Stimulated activated CD8-positive, alpha-beta memory T cell treated with anti-CD3 and anti-CD28 coated beads, Interleukin-15, amount 100 ng/mL, for 4 hours (primary cell): ENCODE data around the gene WDR7.

Experiments
- DNase-seq, 2 donors: peaks; one replicate each; pipeline ENCODE4 v3.0.0-alpha.2; 2020; ENCODE audit warnings: low read depth in 2 of 2

Gene WDR7

DNA sequence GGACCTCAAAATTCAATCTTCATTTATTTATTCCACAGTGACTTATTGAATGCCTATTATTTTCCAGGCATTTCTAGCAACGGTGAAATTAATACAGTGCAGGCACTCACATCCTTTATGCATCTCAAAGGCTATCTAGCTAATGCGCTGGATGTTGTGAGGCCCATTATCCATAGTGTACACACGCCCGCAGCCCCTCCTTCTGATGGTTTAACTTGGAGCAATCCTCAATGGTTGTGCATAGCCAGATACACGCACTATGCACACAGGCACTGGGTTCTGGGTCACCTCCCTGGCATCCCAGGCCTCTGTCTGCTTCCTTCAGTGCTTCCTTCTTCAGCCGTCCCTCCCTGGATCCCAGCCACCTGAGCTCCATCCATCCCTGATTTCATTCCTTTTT lies 387.2 kb downstream of the WDR7 start:
- no peak for DNase-seq

DNA sequence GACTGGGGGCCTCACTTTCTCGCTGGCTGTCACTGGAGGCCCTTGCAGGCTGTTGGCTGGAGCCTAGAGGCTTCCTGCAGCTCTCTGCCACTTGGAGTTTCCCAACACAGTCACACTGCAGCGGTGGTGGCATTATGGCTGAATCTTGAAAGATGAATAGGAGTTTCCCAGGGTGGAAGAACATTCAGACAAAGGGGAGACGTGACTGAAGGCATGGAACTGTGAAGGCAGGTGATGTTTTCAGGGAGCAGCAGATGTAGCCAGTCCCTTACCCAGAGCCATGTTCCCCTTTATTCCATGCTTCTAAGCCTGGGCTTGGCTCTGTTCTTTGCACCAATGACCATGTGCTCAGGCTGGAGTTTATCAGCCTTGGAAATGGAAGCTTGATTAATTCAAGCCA lies 389.0 kb downstream of the WDR7 start:
- no peak for DNase-seq

DNA sequence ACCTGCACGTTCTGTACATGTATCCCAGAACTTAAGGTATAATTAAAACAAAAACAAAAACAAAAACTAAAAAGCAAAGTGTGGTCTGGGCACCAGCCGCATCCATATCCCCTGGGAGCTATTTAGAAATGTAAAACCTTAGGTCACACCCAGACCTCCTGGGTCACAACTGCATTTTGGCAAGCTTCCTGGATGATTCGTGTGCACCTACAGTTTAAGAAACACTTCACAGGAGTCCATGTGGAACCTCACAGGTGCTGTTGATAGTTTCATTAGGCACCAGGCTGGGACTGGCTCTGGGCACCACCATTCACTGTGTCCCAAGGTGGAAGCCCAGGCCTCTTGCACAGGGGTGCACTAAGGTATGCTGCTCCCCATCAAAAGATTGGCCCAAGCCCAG lies 392.1 kb downstream of the WDR7 start:
- DNase-seq = no peak

DNA sequence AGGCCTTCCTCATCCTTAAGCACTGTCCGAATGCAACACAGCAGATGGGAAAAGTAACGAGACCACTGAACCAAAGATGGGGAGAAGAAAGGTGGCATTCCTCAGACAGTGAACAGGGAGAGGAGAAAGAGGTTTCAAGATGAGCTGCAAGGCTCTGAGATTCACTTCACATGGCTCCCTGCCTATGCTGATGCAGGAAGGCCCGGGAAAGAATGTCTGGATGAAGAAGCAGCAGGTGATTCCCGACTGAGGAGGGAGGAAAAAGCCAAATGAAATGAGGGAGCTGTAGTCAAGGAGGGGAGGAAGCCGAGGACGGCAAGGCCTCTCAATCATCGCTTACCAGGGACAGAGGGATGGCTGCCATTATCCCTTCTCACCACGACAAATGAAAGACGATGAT lies 397.2 kb downstream of the WDR7 start:
- no peak for DNase-seq

DNA sequence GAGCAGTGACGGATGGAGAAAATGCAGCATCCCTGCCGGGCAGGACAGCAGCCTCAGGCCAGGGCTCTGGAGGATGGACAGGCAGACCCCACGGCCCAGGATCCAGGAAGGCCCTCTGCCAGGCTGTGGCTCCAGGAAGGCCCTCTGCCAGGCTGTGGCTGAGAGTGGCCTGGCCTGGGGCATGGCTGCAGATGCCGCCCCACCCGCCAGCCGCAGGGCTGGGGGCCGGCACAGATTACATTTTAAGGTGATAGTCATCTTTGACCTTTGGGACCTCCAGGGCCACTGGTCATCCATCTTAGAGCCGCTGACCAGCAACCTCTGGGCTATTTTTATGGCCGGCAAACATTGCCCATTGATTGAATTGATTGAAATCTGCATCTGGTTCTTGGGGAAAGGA lies 397.7 kb downstream of the WDR7 start:
- DNase-seq = no peak

DNA sequence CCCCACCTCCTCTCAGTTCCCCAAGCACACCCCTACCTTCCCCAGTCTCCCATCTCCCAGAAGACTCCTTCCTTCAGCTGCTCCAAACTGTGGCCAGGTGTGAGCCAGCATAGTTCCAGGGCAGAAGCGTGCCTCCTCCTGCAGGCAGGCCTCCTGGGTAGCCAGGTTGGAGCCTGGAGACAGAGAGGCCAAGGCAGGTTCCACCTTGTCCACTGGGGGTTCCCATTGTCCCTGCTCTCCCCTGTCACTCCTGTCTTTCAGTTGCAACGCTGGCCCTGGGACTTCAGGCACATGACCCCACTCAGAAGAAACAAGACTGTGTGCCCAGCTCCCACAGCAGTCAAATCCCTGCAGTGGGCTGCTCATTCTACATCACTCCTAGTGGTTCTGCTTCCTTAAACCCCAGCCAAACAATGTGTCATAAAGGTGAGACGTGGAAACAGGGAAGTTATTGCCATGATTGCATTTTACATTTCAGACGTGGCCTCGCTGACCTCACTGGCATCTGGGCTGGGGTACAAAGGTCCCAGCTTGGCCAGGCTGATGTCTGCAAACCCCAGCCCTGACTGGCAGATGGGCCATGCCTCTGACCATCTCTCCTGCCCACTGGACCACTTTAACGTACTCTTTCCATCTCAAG lies 399.3 kb downstream of the WDR7 start:
- DNase-seq = no peak

DNA sequence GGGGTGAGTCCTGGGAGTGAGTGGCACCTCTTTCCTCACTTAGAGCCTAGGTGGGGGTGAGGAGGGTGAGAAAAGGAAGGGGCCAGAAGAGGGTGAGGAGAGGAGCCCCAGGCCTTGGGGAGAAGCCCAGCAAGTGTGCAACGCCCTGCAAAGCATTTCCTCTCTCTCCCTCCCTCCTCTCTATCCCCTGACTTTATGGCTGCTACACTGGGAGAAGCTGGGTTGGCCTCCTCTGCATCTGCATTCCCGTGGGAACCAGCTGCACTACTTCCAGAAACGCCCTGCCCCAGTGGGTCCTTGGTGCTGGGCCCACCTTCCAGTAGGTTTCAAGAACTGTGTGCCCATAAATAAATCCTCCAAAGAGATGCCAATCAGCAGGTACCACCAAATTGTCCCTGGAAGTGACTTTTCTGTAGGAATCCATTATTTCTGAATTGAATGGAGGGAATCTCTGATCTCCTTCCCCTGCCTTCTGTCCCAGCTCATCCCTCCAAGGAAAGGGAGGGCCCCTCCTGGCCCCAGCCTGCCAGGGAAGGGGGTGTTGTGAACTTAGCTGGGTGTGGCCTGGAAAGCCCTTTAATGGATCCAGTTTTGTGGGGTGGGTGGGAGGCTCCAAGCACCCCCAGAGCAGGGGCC lies 400.0 kb downstream of the WDR7 start:
- no peak for DNase-seq

DNA sequence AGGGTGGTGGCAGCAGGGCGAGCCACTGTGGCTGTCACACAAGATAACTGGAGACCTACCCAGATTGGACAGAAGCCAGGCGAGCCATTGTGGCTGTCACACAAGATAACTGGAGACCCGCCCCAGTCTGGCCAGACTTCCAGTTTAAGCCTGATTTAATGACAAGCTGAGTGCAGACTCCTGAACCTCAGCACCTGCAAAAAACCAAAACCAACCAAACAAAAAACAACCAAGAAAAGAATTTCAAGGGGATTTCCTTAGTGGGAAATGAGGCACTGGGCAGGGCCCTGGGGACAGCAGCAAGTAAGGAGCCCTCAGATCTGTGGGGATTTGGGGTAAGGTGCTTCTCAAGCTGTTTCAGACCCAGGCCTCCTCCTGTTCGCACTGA lies 400.5 kb downstream of the WDR7 start:
- no peak for DNase-seq

DNA sequence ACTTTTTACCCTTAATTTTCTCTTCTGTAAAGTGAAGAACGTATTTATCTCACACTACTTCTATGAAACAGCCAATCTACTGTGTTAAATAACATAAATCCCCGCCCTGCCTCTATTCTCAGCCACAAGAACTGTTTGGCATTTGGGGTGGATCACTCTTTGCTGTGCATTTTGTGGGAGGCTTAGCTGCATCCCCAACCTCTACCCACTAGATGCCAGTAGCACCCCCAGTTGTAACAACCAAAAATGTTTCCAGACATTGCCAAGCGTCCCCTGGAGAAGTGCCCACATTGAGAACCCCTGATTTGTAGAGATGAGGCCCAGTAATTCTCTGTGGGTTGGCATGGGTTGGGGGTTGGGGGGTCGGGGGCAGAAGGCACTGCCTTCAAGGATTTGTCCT lies 401.0 kb downstream of the WDR7 start:
- DNase-seq = no peak

DNA sequence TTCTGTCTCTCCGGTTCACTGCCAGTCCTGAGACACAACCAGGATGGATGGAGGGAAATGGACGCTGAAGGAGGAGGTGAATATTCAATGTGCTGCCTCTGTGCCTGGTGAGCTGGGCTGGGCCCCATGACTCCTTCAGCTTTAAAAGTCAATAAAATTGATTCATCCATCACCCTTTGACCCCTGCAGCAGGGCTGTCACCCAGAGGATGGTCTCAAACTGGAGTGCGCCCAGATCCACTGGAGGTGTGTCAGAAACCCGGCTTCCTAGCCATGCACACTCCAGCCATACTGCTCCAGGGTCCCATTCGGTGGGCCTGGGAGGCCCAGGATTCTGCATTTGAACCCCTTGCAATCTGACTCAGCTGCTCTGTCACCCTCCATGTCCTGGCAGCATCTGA lies 401.6 kb downstream of the WDR7 start:
- DNase-seq = no peak

DNA sequence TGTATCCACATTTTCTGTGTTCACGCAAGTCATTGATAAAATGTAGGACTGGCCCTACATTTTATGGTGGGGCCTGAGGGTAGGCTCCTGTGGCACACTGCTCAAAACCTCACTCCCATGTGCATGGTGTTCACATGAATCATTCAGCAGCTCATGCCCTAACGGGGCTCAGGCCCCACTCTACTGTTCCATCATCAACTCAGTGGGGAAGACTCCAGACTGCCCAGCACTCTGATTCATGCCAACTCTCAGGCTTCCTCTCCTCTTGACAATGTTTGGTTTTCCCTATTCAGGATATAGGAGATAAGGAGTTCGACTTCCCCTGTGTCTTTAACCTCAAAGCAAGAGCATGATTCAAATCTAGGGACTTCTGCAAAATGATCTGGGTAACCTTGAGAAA lies 403.7 kb downstream of the WDR7 start:
- no peak for DNase-seq

DNA sequence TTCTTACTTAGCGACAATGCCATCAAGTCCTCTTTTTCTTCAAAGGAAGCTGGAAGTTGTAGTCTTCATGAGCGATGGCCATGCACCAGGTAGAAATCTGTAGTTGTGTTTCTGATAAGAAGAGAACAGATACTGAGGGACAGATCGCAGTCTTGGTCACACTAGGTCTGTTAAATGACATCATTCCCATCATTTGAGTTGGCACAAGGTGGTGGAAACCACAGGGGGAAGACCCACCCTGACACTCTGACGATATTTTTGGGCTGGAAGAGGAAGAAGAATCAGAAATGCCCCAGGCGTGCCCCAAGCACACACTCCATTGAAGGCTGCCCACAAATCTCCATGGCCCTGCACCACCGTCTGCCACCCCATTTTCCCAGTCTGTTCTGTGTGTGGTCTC lies 406.7 kb downstream of the WDR7 start:
- no peak for DNase-seq

DNA sequence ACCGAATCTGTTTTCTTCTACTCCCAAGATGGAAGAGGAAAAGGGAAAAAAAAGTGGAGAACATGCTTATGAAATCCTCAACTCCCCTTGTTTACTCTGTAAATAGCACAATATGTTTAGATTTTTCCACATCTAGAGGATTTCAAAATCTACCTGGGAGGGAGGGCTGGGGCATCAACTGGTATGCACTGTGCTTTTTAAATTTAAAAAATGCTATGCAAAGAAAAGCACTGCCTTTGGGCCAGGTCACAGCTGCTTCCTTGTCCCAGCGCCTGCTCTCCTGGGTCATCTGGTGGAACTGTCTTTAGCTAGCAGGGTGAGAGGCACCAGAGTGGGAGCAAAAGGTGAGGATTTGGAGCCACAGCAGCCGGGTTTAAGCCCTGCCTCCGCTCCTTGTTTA lies 407.6 kb downstream of the WDR7 start:
- no peak for DNase-seq

DNA sequence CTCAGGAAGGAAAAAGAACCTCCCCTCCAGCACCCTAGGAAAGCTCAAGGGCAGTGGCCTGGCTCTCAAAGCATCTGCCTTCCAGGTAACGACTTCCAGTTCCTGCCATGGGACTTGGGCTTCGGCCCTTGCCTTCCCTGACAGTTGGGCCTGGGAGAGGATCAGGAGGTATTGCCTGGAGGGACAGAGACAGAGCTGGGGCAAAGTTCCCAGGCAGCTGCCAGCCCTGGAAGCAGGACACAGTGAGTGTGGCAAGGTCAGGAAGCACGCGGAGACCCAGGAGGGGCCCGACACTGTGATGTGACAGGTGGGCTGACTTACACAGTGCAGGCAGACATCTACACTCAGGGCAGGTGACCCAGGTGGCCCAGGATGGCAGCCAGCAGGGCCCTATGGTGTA lies 408.2 kb downstream of the WDR7 start:
- no peak for DNase-seq

DNA sequence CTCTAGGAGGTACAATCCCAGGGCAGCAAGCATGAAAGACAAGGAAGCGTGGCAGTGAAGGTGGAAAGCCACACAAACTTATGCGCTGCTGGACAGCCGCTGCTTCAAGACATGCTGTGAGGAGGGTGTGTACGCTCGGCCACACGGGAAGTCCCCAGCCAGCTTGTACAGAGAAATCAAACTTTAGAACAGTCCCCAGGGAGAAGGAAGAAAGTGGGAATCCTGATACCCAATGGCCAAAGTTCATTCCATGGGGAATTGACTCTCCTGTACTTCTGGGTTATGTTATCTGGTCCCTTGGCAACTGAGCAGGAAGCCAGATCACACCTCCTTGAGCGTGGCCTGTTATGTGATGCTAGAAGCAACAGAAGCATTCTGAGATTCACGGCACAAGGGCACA lies 409.7 kb downstream of the WDR7 start:
- no peak for DNase-seq

DNA sequence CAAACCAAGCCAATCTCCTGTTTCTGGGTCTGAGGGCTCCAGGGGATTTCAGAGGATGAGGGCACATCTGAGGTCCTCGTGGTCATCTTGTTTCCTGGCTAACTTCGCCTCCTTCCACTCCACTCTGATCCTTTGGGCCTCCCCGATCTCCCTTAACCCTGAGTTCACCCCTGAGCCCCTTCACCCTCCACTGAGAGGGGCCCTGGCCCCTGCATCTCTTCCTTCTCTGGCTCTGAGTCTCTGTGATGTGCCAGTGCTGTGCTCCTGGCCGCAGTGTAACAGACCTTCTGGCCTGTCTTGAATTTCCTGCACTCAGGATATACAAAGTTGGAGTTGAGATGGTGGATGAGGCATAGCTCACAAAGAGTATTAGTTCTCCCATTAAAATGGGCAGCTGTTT lies 411.0 kb downstream of the WDR7 start:
- no peak for DNase-seq

DNA sequence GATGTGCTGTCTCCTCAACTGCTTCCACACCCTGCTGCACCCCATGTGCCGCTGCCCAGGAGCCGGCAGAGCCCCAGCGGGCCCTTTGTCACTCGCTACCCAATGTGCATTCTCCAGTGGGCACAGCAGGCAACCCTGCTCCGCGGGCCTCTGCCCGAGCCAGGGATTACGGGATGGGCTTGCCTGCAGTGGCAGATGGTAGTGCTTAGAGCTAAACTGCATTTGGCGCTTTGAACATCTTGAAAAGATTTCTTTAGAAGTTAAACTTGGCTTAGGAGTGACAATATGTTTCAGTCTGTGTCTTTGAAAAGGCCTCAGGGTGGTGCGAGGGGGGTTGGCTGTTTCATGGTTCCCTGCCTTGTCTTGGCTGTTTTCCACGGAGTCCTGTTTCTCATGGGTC lies 411.7 kb downstream of the WDR7 start:
- DNase-seq = no peak

DNA sequence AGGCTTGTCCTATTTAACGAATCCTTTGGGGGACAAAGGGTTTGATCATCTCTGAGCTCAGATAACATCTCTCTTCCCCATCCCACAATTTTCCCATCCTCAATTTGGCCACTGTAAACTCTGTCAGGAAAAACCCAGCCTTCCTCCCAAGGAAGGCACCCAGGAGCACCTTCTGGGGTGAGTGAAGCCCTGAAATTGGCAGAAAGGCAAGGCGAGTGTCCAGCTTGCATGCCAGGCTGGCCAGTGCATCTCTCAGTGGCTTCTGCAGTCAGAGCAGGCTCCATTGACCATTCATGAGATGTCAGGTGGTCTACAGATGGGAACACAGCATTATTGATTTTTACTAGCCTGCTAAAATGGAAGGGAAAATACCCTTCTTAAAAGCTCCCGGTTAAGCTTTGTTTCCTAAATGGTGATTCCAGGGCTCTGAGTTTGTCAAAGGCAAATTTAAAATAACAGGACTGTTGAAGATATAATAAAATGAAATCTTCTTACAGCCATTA lies 412.5 kb downstream of the WDR7 start:
- no peak for DNase-seq

DNA sequence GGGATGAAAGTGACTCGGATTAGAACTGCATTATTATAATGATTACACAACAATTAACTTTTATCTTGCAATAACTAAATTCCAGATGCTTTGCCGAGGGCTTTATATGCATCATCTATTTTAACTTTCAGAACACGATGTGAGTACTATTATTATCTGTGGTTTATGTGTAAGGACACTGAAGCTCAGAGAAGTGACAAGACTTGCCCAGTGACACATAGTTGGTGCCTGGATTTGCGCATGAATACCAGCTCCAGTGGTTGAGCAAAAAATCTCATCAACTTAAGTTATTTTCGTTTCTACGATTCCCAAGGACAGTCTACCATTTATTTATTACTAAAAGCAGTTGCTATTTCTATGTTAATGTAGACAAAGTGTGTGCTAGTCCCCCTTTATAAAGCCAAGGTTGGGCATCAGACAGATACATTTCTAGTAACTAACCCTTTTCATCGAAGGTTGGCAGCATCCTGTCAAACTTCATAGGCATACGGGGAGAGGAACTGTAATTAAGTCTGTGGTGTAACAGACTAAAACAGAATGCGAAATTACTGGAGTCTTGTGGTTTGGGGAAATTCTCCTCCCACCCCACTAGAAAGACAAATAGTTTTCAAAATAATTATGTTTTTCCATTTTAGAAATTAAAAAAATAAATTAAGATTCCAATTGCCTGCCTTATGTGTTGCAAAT lies 422.5 kb downstream of the WDR7 start:
- DNase-seq = no peak

DNA sequence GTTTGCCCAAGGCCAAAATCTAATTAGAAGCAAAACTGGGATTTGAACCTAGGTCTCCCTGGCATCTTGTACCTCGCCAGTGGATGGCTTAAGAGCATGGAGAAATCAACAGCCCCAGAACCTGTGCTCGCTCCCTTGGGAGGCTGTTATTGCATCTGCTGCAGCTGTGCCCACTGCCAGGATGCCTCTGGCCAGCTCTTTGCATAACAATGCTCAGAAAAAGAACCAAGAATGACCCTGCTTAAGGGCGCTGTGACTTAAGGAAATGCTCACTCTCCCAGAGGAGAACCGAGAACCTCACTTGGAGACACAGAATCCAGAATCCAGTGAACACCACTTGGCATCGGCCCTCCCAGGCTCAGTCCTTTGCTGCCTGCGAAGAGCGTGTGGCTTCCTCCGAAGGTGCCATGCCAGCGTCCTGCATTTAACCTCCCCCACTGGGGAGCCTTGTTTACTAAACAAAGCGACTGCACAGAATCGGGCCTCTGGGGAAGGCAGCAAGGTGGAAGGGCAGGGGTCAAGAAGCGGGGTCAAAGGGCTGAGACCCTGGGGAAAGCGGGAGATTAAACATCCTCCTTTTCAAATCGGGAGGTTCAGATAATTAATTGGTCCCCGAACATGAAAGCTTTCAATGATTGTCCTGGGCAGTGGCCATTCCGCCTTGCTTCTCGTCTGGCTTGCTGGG lies 424.7 kb downstream of the WDR7 start:
- DNase-seq = no peak

DNA sequence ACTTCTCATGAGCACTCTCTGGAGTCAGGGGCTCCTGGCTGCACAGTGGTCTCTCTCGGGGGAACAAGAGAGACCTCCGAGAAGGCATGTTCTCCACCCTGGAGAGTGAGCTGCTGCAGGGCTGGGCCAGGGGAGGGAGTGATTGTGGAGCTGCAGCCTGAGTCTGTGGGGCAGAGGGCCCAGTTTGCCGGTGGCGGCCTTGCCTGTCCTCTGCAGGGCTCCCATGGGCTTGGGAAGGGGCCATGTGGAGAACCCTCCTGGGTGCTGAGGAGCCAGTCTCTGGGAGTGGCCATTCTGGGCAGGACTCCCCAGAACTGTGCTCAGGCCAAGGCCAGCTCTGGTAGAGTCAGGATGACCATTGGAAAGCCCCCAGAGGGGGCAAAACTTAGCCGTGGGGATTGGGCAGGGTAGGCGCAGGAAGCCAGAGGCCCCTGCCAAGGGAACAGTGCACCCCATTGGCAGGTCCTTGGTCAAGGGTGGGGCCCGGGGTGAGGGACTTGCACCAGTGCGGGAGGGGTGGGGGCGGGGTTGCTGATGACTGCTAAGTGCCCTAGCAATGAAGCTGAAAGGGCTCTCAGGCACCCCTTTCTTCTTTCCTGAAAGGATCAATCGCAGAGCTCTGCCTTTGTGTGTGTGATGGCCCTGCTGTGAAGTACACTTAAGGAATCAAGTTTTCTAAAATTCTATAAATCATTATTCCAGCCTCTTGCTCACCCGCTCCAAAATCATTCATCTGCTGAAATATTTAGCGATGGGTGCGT lies 426.0 kb downstream of the WDR7 start:
- DNase-seq = no peak
